ENCODE results near the gene RASSF7.

DNA sequence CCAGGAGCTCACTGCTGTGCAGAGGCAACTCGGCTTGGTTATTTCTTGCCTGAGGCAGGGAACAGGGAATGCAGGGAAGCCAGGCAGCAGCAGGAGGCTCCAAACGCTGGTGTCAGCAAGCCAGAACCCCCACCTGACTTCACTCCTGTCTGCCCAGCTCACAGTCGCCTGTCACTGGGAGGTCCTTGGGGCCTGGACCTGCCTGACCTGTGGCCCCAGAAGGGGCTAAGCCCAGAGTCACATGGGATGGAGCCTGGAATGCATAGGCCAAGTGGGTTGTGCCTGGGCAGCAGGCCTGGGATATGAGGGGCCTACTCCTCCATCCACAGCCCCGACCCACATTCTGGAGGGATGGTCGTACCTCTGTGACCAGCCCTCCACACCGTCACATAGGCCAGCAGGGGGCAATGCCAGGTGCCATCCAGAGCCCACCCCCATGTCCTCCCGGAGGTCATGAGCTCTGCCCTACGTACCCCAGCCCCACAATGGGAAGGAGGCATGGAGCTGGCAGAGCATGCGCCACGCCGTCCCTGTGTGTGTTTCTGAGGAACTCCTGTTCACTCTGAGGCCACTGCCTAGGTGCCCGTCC lies 5.2 kb downstream of the RASSF7 start:
- TF ChIP-seq POLR2A (IDR thresholded peaks at IDR 0.05; ENCODE audit: low read depth) (no peak), POLR2AphosphoS5 (IDR thresholded peaks at IDR 0.05) (no peak)
